HTERT RPE-1 (cell line): ENCODE measurements around the gene FMR1.

Source experiments
- in situ Hi-C: fragments of 300-500 bp; cut with MboI; formaldehyde crosslinking; loops from 4 replicates; pipeline ENCODE4 v1.14.3; 2020; ENCODE audit warnings: low sequenced_read_pairs

The FMR1 gene

GRCh38 chrX:147914591-147914990 lies 2.9 kb downstream of the FMR1 start:
- in situ Hi-C loops: no loop called here

- in situ Hi-C loops: no loop called here
These were observed 4.8 kb downstream of the FMR1 start for GRCh38 chrX:147916375-147916968.

- in situ Hi-C loops: no loop called here
These were observed 6.3 kb downstream of the FMR1 start for GRCh38 chrX:147917700-147918695.

GRCh38 chrX:147920161-147920666 lies 8.5 kb downstream of the FMR1 start:
- in situ Hi-C loops: no loop called here

- in situ Hi-C loops: no loop called here
These were observed 11.9 kb downstream of the FMR1 start for GRCh38 chrX:147923605-147924004.

GRCh38 chrX:147927256-147927655 lies 15.5 kb downstream of the FMR1 start:
- in situ Hi-C loops: no loop called here

- in situ Hi-C loops: no loop called here
These were observed 22.1 kb downstream of the FMR1 start for GRCh38 chrX:147933815-147934214.

- in situ Hi-C loops: no loop called here
These were observed 23.5 kb downstream of the FMR1 start for GRCh38 chrX:147935156-147935758.

- in situ Hi-C loops: no loop called here
These were observed 33.6 kb downstream of the FMR1 start for GRCh38 chrX:147945286-147945685.

- in situ Hi-C loops: no loop called here
These were observed 36.8 kb downstream of the FMR1 start for GRCh38 chrX:147948531-147948930.

GRCh38 chrX:147950352-147950751 lies 38.6 kb downstream of the FMR1 start:
- in situ Hi-C loops: no loop called here

- in situ Hi-C loops: no loop called here
These were observed 42.3 kb downstream of the FMR1 start for GRCh38 chrX:147953976-147954375.

- in situ Hi-C loops: no loop called here
These were observed 45.6 kb downstream of the FMR1 start for GRCh38 chrX:147957291-147957690.

- in situ Hi-C loops: no loop called here
These were observed 46.6 kb downstream of the FMR1 start for GRCh38 chrX:147958291-147958690.

GRCh38 chrX:147960722-147961121 lies 49.0 kb downstream of the FMR1 start:
- in situ Hi-C loops: no loop called here

- in situ Hi-C loops: no loop called here
These were observed 50.8 kb downstream of the FMR1 start for GRCh38 chrX:147962476-147962875.

- in situ Hi-C loops: no loop called here
These were observed 67.2 kb downstream of the FMR1 start for GRCh38 chrX:147978931-147979330.

- in situ Hi-C loops: no loop called here
These were observed 69.5 kb downstream of the FMR1 start, which contains the start of gene FMR1NB for GRCh38 chrX:147981038-147981752. FMR1NB (plus strand) TSS chrX:147981337; CDS start chrX:147981403, 66 bp downstream.
